NCI-H524 treated with DMSO at 0.1 percent for 48 hours (cell line): ENCODE results near the gene PCDH9.
A peak's percentile ranks its signal among the peaks of the same experiment; 100 is the strongest.

Experiments
- DNase-seq: peaks from one replicate; lab custom pipeline; 2025; lab: John Stamatoyannopoulos, UW

PCDH9 gene

GRCh38 chr13:67036699-67037457 is 193.3 kb downstream of the PCDH9 start:
- no peak for DNase-seq

GRCh38 chr13:67033170-67033569 is 197.0 kb downstream of the PCDH9 start:
- DNase-seq = no peak

- no peak for DNase-seq
These were observed 206.8 kb downstream of the PCDH9 start for GRCh38 chr13:67023130-67023876.

- DNase-seq = no peak
These were observed 211.4 kb downstream of the PCDH9 start for GRCh38 chr13:67018775-67019174.

- no peak for DNase-seq
These were observed 212.9 kb downstream of the PCDH9 start for GRCh38 chr13:67017276-67017675.

GRCh38 chr13:67015976-67016600 is 214.0 kb downstream of the PCDH9 start:
- DNase-seq = no peak

GRCh38 chr13:67014399-67014798 is 215.7 kb downstream of the PCDH9 start:
- no peak for DNase-seq

GRCh38 chr13:67013709-67014108 is 216.4 kb downstream of the PCDH9 start:
- no peak for DNase-seq

GRCh38 chr13:67008075-67008668 is 222.0 kb downstream of the PCDH9 start:
- no peak for DNase-seq

GRCh38 chr13:67004511-67004910 is 225.6 kb downstream of the PCDH9 start:
- DNase-seq = no peak

GRCh38 chr13:67003743-67004142 is 226.4 kb downstream of the PCDH9 start:
- DNase-seq = no peak

- DNase-seq = no peak
These were observed 228.8 kb downstream of the PCDH9 start for GRCh38 chr13:67001363-67001762.

- DNase-seq = no peak
These were observed 233.6 kb downstream of the PCDH9 start for GRCh38 chr13:66996503-66996902.

- DNase-seq = no peak
These were observed 234.9 kb downstream of the PCDH9 start for GRCh38 chr13:66995203-66995611.

GRCh38 chr13:66994517-66995202 is 235.5 kb downstream of the PCDH9 start:
- DNase-seq = no peak

GRCh38 chr13:66994097-66994496 is 236.0 kb downstream of the PCDH9 start:
- no peak for DNase-seq

- no peak for DNase-seq
These were observed 237.4 kb downstream of the PCDH9 start for GRCh38 chr13:66992719-66993118.

- no peak for DNase-seq
These were observed 238.0 kb downstream of the PCDH9 start for GRCh38 chr13:66992183-66992582.

- DNase-seq = no peak
These were observed 245.9 kb downstream of the PCDH9 start for GRCh38 chr13:66984241-66984640.

GRCh38 chr13:66981912-66982311 is 248.2 kb downstream of the PCDH9 start:
- no peak for DNase-seq

- peak; percentile 63 for DNase-seq
These were observed 253.0 kb downstream of the PCDH9 start for GRCh38 chr13:66977161-66977560.

GRCh38 chr13:66974889-66975288 is 255.2 kb downstream of the PCDH9 start:
- no peak for DNase-seq
